Spleen (tissue), 11 donors: ENCODE measurements around the gene VPREB3. TPM values are rescaled to one million over a fixed set of nuclear protein-coding genes. Genes with fewer than 3 reads are reported as not detected.

Experiments used
- DNase-seq: peaks from one replicate; pipeline ENCODE4 v3.0.0-alpha.2; 2020
- H3K27ac ChIP-seq, 8 donors: fragments of 200-600 bp; sonication (generic) in 7 of 8; 1 replicate in 4 of 8; 2 replicates in 4 of 8; pipeline versions ENCODE4 v1.5.0 to v1.8.0; 2016 to 2021; ENCODE audit warnings: inconsistent platforms in 4 of 8, mild to moderate bottlenecking in 4 of 8, moderate library complexity in 1 of 8
- H3K27me3 ChIP-seq, 7 donors: fragments of 200-600 bp; sonication (generic) in 6 of 7; replicated peaks in 1 of 7; 1 replicate in 4 of 7; 2 replicates in 3 of 7; pipeline versions ENCODE4 v1.5.0 to v1.8.0; 2016 to 2021; ENCODE audit warnings: inconsistent platforms in 3 of 7, mild to moderate bottlenecking in 1 of 7
- H3K36me3 ChIP-seq, 6 donors: fragments of 200-600 bp; sonication (generic) in 5 of 6; 1 replicate in 4 of 6; 2 replicates in 2 of 6; pipeline versions ENCODE4 v1.5.0 to v1.8.0; 2016 to 2021; ENCODE audit warnings: inconsistent platforms in 2 of 6
- H3K4me1 ChIP-seq, 6 donors: fragments of 200-600 bp; sonication (generic) in 5 of 6; 1 replicate in 3 of 6; 2 replicates in 3 of 6; pipeline versions ENCODE4 v1.5.0 to v1.8.0; 2016 to 2021; ENCODE audit warnings: inconsistent platforms in 3 of 6
- H3K4me3 ChIP-seq, 8 donors: fragments of 200-600 bp; sonication (generic) in 7 of 8; 1 replicate in 4 of 8; 2 replicates in 4 of 8; pipeline versions ENCODE4 v1.5.0 to v1.8.0; 2016 to 2021; ENCODE audit warnings: inconsistent platforms in 4 of 8, mild to moderate bottlenecking in 4 of 8, moderate library complexity in 2 of 8
- H3K9me3 ChIP-seq, 8 donors: fragments of 200-600 bp; sonication (generic) in 7 of 8; 1 replicate in 4 of 8; 2 replicates in 4 of 8; pipeline versions ENCODE4 v1.5.0 to v1.8.0; 2016 to 2021; ENCODE audit warnings: inconsistent platforms in 4 of 8
- CTCF ChIP-seq, 11 experiments: fragments of 200-600 bp in 7 of 11; fragments of 450-650 bp in 4 of 11; sonication (generic) in 4 of 11; IDR thresholded peaks in 8 of 11; conservative IDR thresholded peaks in 3 of 11; 1 replicate in 7 of 11; 2 replicates in 4 of 11; pipeline versions ENCODE4 v1.4.0 to v1.8.0; 2016 to 2021; ENCODE audit warnings: antibody characterized with exemption in 11 of 11, inconsistent platforms in 4 of 11, mild to moderate bottlenecking in 1 of 11
- POLR2A ChIP-seq, 3 donors: fragments of 450-650 bp; IDR thresholded peaks; one replicate each; pipeline ENCODE4 v1.5.1; 2017; ENCODE audit warnings: antibody characterized with exemption in 3 of 3, mild to moderate bottlenecking in 1 of 3
- POLR2AphosphoS5 ChIP-seq, 3 donors: sonication (generic); formaldehyde crosslinking; IDR thresholded peaks; one replicate each; pipeline ENCODE4 v1.5.1; 2017; ENCODE audit warnings: antibody characterized with exemption in 3 of 3
- WGBS, 5 donors: extraction: QIAGEN DNeasy Blood & Tissue Kit in 3 of 5; methylation state at CpG; one replicate each; pipeline versions ENCODE4 v1.1.5 to v1.1.7; 2013 to 2018; 5-methylcytosine and 5-hydroxymethylcytosine counted together
- intact Hi-C: fragments of 100-400 bp; cut with DNase I; formaldehyde crosslinking; loops from one replicate; pipeline ENCODE4 v1.15.0; 2023; ENCODE audit warnings: low total_unique reads
- polyA plus RNA-seq, 3 donors: library from polyadenylated mRNA; stranded (reverse); fragments of 200-250 nt; gene quantifications; one replicate each; pipeline ENCODE4 v1.2.1, GENCODE V29; 2013
- total RNA-seq, 7 donors: library from RNA; depleted of rRNA in 3 of 7; stranded (reverse); fragments of >200 nt in 3 of 7; fragmentation: NEBNext Ultra II Directional in 4 of 7; extraction: Animal tissue kit (Norgen Biotek cat#: 25700) in 4 of 7; gene quantifications; one replicate each; pipeline versions ENCODE4 v1.1.0 to v1.2.1, GENCODE V29; 2016 to 2021
- donor health status: healthy with polysubstance abuse.
- donor health status: DM: no; HTN: no; CAD: no; lungs with moderate emphysema.
- donor health status: DM: no; HTN: no; CAD: no.
- donor health status: Bipolar disorder and iron deficiency.
- donor health status: healthy.
- donor health status: DM: no; HTN: no; CAD: no.
- donor health status: DM: yes; HTN: yes; CAD: no.

VPREB3 gene
- total and polyA plus RNA-seq, 10 donors = 24.9 to 472 (median 57.9) TPM

GRCh38 chr22:23767673-23768548, 13.7 kb upstream of the VPREB3 start, which contains the start of gene CHCHD10:
TSS of gene CHCHD10 (minus strand) at chr22:23767972. CDS start at chr22:23767874, 98 bp downstream.
- 1 to 4% (median 1%) methylated on average over 15 to 63 of the region's 63 CpGs for WGBS, 5 donors
- intact Hi-C loops = no loop called here
- H3K27me3 ChIP-seq = peaks cover 0 to 8% (median 0%) of the 10 kb centered on the region in 7 donors
- H3K27ac ChIP-seq = peak within 1 kb of the TSS; percentile 80 to 92 (median 84)
- peak; percentile 95 for DNase-seq
- H3K4me1 ChIP-seq = peaks cover 43 to 98% (median 85%) of the 10 kb centered on the region in 6 donors
- H3K36me3 ChIP-seq = peaks cover 0 to 19% (median 0%) of the 10 kb centered on the region in 6 donors
- H3K4me3 ChIP-seq = peak within 1 kb of the TSS; percentile 49 to 91 (median 74)
- no peaks in the 10 kb centered on the region for H3K9me3 ChIP-seq
- TF ChIP-seq POLR2AphosphoS5 (IDR thresholded peaks at IDR 0.05) (peak; percentile 81 to 89 (median 88)), CTCF (IDR thresholded peaks at IDR 0.05 in 8 of 11, conservative IDR thresholded peaks at IDR 0.05 in 3 of 11) (peak; percentile 60 to 91 (median 83)), POLR2A (IDR thresholded peaks at IDR 0.05) (peak in 1 of 3 donors; percentile 70)

GRCh38 chr22:23767303-23767672, 13.1 kb upstream of the VPREB3 start:
- peaks cover 45 to 99% (median 86%) of the 10 kb centered on the region in 6 donors for H3K4me1 ChIP-seq
- H3K36me3 ChIP-seq = peaks cover 0 to 19% (median 0%) of the 10 kb centered on the region in 6 donors
- whole genome bisulfite sequencing, 5 donors = 6 to 14% (median 6%) methylated on average over 4 to 27 of the region's 27 CpGs
- no peak for DNase-seq
- H3K27me3 ChIP-seq = peaks cover 0 to 2% (median 0%) of the 10 kb centered on the region in 7 donors
- H3K27ac ChIP-seq = peak overlapping the region; percentile 80 to 92 (median 84)
- H3K4me3 ChIP-seq = peak overlapping the region; percentile 49 to 91 (median 74)
- TF ChIP-seq POLR2A (IDR thresholded peaks at IDR 0.05) (no peak), CTCF (IDR thresholded peaks at IDR 0.05 in 8 of 11, conservative IDR thresholded peaks at IDR 0.05 in 3 of 11) (no peak), POLR2AphosphoS5 (IDR thresholded peaks at IDR 0.05) (no peak)
- no peaks in the 10 kb centered on the region for H3K9me3 ChIP-seq
- intact Hi-C loops = no loop called here

- no peaks in the 10 kb centered on the region for H3K27me3 ChIP-seq
- peak overlapping the region in 1 of 8 donors; percentile 55 for H3K27ac ChIP-seq
- no peak overlapping the region for H3K4me3 ChIP-seq
- H3K36me3 ChIP-seq = peaks cover 0 to 19% (median 0%) of the 10 kb centered on the region in 6 donors
- 87 to 93% (median 92%) methylated on average over 5 to 9 of the region's 9 CpGs for WGBS, 5 donors
- intact Hi-C loops = no loop called here
- no peak for TF ChIP-seq POLR2A (IDR thresholded peaks at IDR 0.05)
- no peak for TF ChIP-seq CTCF (IDR thresholded peaks at IDR 0.05 in 8 of 11, conservative IDR thresholded peaks at IDR 0.05 in 3 of 11)
- no peak for TF ChIP-seq POLR2AphosphoS5 (IDR thresholded peaks at IDR 0.05)
- DNase-seq = no peak
- peaks cover 38 to 92% (median 66%) of the 10 kb centered on the region in 6 donors for H3K4me1 ChIP-seq
- H3K9me3 ChIP-seq = no peaks in the 10 kb centered on the region
Observed at GRCh38 chr22:23764899-23765881, 11.0 kb upstream of the VPREB3 start.
